ENCODE data around the gene GAD1.

DNA sequence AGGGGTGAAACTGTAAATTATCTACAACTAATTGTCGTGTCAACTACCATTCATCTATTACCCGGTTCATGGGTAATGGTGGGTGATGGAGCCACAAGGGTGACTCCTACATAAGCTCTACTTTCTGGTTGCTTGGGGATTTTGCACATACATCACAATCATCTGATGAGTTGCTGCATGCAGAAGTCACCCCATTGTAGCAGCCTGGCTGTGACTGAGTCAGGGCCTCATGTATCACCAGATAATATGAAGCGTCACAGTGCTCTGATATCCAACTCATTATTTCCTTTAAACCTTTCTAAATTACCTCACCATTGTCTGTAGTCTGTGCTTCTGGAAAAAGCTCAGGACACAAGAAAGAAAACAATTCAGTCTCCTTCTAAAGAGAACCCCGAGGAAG is 79.9 kb downstream of the GAD1 start:
- TF ChIP-seq POLR2AphosphoS5 (IDR thresholded peaks at IDR 0.05) (no peak), EZH2 (IDR thresholded peaks at IDR 0.05; ENCODE audit: borderline replicate concordance, insufficient read depth, low read length, poor library complexity, severe bottlenecking) (no peak), SMC3 (conservative IDR thresholded peaks at IDR 0.05; ENCODE audit: poor library complexity) (no peak), RAD21 (conservative IDR thresholded peaks at IDR 0.05) (no peak)
- TF ChIP-seq, protein P1, sequence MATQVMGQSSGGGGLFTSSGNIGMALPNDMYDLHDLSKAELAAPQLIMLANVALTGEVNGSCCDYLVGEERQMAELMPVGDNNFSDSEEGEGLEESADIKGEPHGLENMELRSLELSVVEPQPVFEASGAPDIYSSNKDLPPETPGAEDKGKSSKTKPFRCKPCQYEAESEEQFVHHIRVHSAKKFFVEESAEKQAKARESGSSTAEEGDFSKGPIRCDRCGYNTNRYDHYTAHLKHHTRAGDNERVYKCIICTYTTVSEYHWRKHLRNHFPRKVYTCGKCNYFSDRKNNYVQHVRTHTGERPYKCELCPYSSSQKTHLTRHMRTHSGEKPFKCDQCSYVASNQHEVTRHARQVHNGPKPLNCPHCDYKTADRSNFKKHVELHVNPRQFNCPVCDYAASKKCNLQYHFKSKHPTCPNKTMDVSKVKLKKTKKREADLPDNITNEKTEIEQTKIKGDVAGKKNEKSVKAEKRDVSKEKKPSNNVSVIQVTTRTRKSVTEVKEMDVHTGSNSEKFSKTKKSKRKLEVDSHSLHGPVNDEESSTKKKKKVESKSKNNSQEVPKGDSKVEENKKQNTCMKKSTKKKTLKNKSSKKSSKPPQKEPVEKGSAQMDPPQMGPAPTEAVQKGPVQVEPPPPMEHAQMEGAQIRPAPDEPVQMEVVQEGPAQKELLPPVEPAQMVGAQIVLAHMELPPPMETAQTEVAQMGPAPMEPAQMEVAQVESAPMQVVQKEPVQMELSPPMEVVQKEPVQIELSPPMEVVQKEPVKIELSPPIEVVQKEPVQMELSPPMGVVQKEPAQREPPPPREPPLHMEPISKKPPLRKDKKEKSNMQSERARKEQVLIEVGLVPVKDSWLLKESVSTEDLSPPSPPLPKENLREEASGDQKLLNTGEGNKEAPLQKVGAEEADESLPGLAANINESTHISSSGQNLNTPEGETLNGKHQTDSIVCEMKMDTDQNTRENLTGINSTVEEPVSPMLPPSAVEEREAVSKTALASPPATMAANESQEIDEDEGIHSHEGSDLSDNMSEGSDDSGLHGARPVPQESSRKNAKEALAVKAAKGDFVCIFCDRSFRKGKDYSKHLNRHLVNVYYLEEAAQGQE (IDR thresholded peaks at IDR 0.05; ENCODE audit: borderline replicate concordance) = no peak
- TF ChIP-seq, protein P2, sequence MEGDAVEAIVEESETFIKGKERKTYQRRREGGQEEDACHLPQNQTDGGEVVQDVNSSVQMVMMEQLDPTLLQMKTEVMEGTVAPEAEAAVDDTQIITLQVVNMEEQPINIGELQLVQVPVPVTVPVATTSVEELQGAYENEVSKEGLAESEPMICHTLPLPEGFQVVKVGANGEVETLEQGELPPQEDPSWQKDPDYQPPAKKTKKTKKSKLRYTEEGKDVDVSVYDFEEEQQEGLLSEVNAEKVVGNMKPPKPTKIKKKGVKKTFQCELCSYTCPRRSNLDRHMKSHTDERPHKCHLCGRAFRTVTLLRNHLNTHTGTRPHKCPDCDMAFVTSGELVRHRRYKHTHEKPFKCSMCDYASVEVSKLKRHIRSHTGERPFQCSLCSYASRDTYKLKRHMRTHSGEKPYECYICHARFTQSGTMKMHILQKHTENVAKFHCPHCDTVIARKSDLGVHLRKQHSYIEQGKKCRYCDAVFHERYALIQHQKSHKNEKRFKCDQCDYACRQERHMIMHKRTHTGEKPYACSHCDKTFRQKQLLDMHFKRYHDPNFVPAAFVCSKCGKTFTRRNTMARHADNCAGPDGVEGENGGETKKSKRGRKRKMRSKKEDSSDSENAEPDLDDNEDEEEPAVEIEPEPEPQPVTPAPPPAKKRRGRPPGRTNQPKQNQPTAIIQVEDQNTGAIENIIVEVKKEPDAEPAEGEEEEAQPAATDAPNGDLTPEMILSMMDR (IDR thresholded peaks at IDR 0.05; ENCODE audit: poor library complexity, severe bottlenecking) = no peak
